Liver (tissue), 3 donors: Measurements from ENCODE around the gene RPS6KA3.

Experiments
- CTCF ChIP-seq: fragments of 150-350 bp; IDR thresholded peaks from 2 replicates; pipeline ENCODE4 v1.5.1; 2017; ENCODE audit warnings: improper control_type of control experiment, low read depth, low read length; ENCODE audit not compliant: missing input control
- GABPA ChIP-seq, 2 donors: IDR thresholded peaks in 1 of 2; conservative IDR thresholded peaks in 1 of 2; 2 replicates each; pipeline ENCODE4 v1.6.1; 2016; ENCODE audit warnings: antibody characterized with exemption in 2 of 2, mild to moderate bottlenecking in 1 of 2, moderate library complexity in 1 of 2
- HNF4A ChIP-seq, 2 donors: conservative IDR thresholded peaks; 2 replicates each; pipeline ENCODE4 v1.6.1; 2016; ENCODE audit warnings: antibody characterized with exemption in 2 of 2, mild to moderate bottlenecking in 2 of 2
- donor health status: healthy.
- donor health status: healthy.

- TF ChIP-seq GABPA (IDR thresholded peaks at IDR 0.05 in 1 of 2, conservative IDR thresholded peaks at IDR 0.05 in 1 of 2) (no peak), CTCF (no peak), HNF4A (conservative IDR thresholded peaks at IDR 0.05) (no peak)
These were observed 148.5 kb downstream of the RPS6KA3 start for GRCh38 chrX:20118065-20118824.
